GM12801 (cell line): ENCODE results near the gene CD151.

Experiments used
- TF ChIP-seq, protein P1 (sequence below): IDR thresholded peaks from one replicate; pipeline ENCODE4 v1.5.1; 2011; ENCODE audit warnings: control low read depth; ENCODE audit not compliant: insufficient read length; ENCODE audit errors: extremely low read depth

Gene CD151

DNA sequence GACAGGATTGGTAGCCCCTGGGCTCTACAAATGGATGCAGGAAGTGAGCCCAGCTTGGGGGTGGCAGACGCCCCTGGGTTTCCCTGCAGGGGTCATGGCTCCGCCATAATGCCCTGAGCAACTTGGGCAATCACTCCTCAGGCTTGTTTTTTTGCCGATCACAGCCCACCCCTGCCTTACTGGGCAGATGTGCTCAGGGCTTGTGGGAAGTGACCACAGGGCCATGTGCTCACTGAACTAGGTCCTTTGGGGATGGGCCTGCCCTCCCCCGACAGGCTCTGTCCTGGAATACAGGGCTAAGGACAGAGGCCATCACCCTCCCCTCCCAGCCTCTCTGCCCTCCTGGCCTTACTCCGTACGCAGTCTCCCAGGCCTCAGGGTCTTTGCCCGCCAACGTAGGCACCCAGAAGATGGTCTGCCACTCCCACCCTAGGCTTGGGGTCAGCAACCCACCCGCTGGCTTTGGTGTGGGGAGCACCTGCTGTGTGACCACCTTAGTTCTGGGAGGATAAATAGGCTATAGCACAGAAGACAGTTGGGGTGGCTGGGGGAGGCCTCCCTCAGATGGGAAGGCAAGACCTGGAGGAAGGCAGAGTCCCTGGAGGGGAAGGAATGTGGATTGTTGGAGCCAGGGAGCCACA lies 19.2 kb upstream of the CD151 start:
- TF ChIP-seq, protein P1, sequence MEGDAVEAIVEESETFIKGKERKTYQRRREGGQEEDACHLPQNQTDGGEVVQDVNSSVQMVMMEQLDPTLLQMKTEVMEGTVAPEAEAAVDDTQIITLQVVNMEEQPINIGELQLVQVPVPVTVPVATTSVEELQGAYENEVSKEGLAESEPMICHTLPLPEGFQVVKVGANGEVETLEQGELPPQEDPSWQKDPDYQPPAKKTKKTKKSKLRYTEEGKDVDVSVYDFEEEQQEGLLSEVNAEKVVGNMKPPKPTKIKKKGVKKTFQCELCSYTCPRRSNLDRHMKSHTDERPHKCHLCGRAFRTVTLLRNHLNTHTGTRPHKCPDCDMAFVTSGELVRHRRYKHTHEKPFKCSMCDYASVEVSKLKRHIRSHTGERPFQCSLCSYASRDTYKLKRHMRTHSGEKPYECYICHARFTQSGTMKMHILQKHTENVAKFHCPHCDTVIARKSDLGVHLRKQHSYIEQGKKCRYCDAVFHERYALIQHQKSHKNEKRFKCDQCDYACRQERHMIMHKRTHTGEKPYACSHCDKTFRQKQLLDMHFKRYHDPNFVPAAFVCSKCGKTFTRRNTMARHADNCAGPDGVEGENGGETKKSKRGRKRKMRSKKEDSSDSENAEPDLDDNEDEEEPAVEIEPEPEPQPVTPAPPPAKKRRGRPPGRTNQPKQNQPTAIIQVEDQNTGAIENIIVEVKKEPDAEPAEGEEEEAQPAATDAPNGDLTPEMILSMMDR: no peak

DNA sequence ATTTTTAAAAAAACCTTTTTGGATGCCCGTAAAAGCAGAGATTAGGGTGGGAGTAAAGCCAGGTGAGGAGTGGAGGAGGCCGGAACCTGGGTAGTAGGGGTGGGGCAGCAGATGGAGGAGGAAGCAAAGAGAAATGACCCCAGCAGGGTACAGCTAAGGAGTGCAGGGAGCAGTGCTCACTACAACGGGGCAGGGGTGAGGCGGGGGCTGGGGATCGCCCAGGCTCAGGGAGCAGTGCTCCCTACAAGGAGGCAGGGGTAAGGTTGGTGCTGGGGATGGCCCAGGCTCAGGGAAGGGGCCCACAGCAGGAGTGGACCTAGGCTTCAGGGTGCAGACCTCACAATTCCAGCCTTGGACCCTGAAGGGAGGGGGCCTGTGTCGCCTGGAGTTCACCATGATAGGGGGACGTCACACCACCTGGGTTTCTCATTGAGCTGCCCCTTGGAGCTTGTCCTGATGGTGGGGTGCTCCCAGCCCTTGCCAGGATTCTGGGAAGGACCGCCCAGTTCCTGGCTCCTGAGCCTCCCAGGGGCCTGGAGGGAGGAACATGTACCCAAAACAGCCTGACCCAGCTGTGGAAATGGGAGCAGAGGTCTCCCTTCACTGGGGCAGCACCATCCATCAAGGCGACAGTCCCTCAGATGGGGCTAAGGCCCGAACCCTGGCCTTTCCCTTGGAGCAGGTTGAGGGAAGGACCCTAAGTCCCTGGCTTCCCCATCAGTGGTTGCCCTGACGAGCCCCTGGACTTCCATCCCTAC lies 16.9 kb upstream of the CD151 start:
- TF ChIP-seq, protein P1: no peak

DNA sequence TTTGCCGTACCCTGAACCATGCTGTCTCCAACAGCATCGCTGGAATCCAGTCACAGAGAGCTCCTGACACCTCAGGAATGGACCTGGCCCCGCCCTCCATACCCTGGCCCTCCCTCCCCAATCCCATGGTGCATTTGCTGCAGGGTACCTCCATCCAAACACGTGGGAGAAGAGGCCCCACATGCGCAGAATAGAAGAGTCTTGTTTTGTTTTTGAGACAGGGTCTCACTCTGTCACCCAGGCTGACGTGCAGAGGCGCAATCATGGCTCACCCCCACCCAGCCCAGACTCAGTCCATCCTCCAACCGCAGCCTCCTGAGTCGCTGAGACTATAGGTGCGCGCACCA lies 16.3 kb upstream of the CD151 start:
- TF ChIP-seq, protein P1: no peak

DNA sequence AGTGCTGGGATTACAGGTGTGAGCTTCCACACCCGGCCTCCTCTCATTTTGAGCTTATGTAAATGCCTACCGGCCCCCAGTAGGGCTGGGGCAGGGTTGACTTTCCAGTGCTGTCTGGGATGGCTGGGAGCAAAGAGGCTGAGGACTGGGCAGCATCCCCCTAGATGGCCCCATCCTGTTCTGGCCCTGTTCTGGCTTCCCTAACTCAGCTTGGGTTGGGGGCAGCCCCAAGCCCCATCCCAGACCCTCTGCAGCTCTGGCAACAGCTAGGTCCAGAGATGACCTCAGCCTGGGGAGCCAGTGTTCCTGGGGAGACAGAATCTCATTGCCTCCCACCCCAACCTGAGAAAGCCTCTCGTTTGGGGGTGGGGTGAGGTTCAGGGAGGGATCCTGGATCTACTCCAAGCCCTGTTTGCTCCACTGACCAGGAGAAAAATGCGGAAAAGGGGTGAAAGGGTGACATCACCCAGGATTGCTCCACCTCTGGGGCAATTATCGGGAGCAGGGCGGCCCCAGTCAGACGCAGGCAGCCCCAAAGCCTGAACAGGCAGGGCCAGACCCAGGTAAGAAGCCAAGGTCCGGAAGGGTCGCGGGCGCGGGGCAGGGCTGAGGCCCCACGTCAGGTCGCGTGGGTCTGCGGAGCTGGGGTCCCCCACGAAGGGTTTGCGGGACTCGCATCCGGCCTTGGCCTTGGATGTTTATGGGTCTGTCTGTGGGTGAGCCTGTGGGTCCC lies 14.2 kb upstream of the CD151 start, which contains the start of gene PNPLA2:
TSS of gene PNPLA2 (plus strand) at position 519 of the 733 bp plus-strand sequence. CDS start 805 bp downstream, outside the sequence.
- TF ChIP-seq, protein P1: no peak

DNA sequence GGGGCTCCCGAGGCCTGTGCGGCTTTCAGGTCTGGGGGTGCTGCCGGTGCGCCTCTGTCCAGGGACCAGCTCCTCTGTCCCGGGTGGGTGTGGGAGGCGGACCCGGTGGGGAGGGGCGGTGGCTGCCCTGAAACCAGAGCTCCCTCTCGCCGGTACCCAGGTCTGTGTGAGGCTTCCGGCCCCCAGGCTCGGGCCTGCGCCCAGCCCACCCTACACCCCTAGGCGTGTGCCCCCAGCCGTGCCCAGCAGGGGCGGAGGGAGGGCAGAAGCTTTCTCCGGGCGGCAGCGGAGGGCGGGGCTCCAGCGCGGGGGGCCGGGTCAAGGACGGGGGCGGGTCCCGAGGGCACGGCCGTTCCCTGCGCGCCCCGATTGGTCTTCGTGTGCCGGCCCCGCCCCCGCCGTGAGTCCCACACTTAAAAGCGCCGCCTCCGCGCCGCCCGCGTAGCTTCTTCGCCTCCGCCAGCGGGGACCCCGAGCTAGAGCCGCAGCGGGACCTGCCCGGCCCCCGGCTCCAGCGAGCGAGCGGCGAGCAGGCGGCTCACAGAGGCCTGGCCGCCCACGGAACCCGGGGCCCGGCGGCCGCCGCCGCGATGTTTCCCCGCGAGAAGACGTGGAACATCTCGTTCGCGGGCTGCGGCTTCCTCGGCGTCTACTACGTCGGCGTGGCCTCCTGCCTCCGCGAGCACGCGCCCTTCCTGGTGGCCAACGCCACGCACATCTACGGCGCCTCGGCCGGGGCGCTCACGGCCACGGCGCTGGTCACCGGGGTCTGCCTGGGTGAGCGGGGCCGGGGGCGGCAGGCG lies 13.4 kb upstream of the CD151 start:
- TF ChIP-seq, protein P1: no peak

DNA sequence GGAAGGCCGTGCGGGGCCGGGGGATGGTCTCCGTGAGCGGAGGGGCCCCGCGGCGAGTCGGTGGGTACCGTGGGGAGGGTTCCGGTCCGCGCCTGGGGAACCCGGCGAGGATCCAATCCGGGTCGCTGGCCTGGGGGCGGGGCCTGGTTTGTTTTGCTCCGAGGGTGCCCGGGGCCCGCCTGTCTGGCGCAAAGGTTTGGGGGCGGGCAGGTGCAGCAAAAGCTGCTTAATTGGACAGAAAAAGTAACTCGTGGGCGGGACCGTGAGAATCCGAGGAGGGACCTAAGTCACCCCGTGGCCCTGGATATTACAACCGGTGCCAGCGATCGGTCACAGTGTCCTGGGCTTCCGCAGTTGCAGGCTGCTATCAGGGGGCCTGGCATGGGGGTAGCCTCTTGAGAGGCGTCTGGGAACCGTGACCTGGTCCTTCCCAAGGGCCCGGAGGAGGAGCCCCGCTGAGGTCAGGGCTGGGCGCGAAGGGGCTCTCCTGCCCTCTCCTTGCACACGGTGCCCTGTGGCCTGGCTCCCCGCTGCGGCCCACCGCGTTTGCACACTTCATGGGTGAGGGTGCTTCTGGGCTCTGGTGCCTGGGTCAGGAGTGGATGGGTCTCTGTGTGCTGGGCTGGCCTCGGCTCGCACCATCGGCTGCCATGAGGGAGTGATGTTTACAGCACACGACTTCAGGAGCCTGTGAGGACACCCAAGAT lies 12.7 kb upstream of the CD151 start:
- TF ChIP-seq, protein P1: no peak
